K562 (cell line): ENCODE measurements around the gene COL15A1. TPM values are rescaled to one million over a fixed set of nuclear protein-coding genes. Genes with fewer than 3 reads are reported as not detected.

Experiments used
- ATAC-seq: fragments of 200-7000 bp; cut with Tn5 transposase; 3 replicates; pipeline ENCODE4 v1.9.1; 2020; ENCODE audit warnings: moderate library complexity
- BruUV-seq: library from RNA; stranded (reverse); fragments of 400-500 nt; replicated peaks from 2 replicates; lab custom pipeline; 2021; lab: Mats Ljungman, UMichigan
- CTCF ChIA-PET: fragments of 300-600 bp; formaldehyde crosslinking; extraction: SDS; loops from one replicate; lab custom pipeline; 2021; ENCODE audit warnings: low intra/inter-chr PET ratio; lab: Yijun Ruan, JAX
- POLR2A ChIA-PET: fragments of 300-600, 350-650 bp; sonication (Branson Sonifier 250); formaldehyde crosslinking; extraction: SDS; loops from one replicate; lab custom pipeline; 2021; ENCODE audit warnings: antibody characterized with exemption, inconsistent platforms; lab: Yijun Ruan, JAX
- DNase-seq, 4 experiments: peaks; one replicate each; pipeline versions ENCODE4 v3.0.0 to v3.0.0-alpha.2; 2011 to 2018; ENCODE audit warnings: low spot score in 3 of 4, mixed read lengths in 3 of 4; ENCODE audit errors: extremely low read depth in 1 of 4
- FAIRE-seq: peaks from 2 replicates; lab custom pipeline; 2011; peaks lifted over from hg19 to GRCh38; lab: Jason Lieb, UNC
- H2AFZ ChIP-seq: 2 replicates; pipeline ENCODE4 v1.6.0; 2011; ENCODE audit warnings: low read depth, low read length, control low read depth, inconsistent platforms
- H3K27ac ChIP-seq: fragments of 200-600 bp; 3 replicates; pipeline ENCODE4 v1.8.0; 2011; ENCODE audit warnings: low read depth, mild to moderate bottlenecking, control low read depth, inconsistent platforms, low read length, moderate library complexity, mixed read lengths; ENCODE audit errors: extremely low read depth
- H3K27me3 ChIP-seq, 2 experiments: fragments of 300-600 bp in 1 of 2; 2 replicates in 1 of 2; 3 replicates in 1 of 2; pipeline versions ENCODE4 v1.6.0 to v1.8.0; 2011; ENCODE audit warnings: inconsistent platforms in 2 of 2, low read length in 2 of 2, mild to moderate bottlenecking in 1 of 2, mixed read lengths in 1 of 2, moderate library complexity in 1 of 2; ENCODE audit not compliant: control insufficient read depth in 2 of 2, insufficient read depth in 2 of 2
- H3K36me3 ChIP-seq: fragments of 300-600 bp; 3 replicates; pipeline ENCODE4 v1.8.0; 2011; ENCODE audit warnings: mild to moderate bottlenecking, low read length, inconsistent platforms; ENCODE audit not compliant: control insufficient read depth, insufficient read depth
- H3K4me1 ChIP-seq, 2 experiments: fragments of 200-600 bp in 1 of 2; replicated peaks in 1 of 2; 2 replicates in 1 of 2; 3 replicates in 1 of 2; pipeline versions ENCODE4 v1.5.1 to v1.8.0; 2011; ENCODE audit warnings: inconsistent platforms in 2 of 2, low read length in 2 of 2, mild to moderate bottlenecking in 1 of 2, mixed read lengths in 1 of 2, moderate library complexity in 1 of 2; ENCODE audit not compliant: control insufficient read depth in 2 of 2, insufficient read depth in 2 of 2
- H3K4me2 ChIP-seq: 2 replicates; pipeline ENCODE4 v1.6.1; 2011; ENCODE audit warnings: low read length, control low read depth, inconsistent platforms, mixed read lengths; ENCODE audit not compliant: insufficient read depth
- H3K4me3 ChIP-seq: fragments of 200-600 bp; sonication (generic), shearing (Covaris generic); 2 replicates; pipeline ENCODE4 v1.5.1; 2016; ENCODE audit warnings: control low read depth, inconsistent platforms
- H3K79me2 ChIP-seq: fragments of 200-600 bp; 3 replicates; pipeline ENCODE4 v1.8.0; 2011; ENCODE audit warnings: low read length, inconsistent platforms; ENCODE audit not compliant: control insufficient read depth, insufficient read depth
- H3K9ac ChIP-seq, 2 experiments: 2 replicates each; pipeline versions ENCODE4 v1.6.0 to v1.6.1; 2011; ENCODE audit warnings: low read depth in 2 of 2, low read length in 2 of 2, control low read depth in 1 of 2, inconsistent platforms in 1 of 2, mild to moderate bottlenecking in 1 of 2, mixed read lengths in 1 of 2; ENCODE audit not compliant: insufficient read depth in 1 of 2
- H3K9me1 ChIP-seq: one replicate; pipeline ENCODE4 v1.6.0; 2011; ENCODE audit warnings: inconsistent platforms, mild to moderate bottlenecking, low read length, moderate library complexity; ENCODE audit not compliant: control insufficient read depth, insufficient read depth
- H3K9me3 ChIP-seq: replicated peaks from 2 replicates; pipeline ENCODE4 v1.5.1; 2011; ENCODE audit warnings: low read depth, low read length, inconsistent platforms; ENCODE audit not compliant: control insufficient read depth, insufficient read depth
- H4K20me1 ChIP-seq: replicated peaks from 2 replicates; pipeline ENCODE4 v1.6.1; 2011; ENCODE audit warnings: low read length, inconsistent platforms, mixed read lengths; ENCODE audit not compliant: control insufficient read depth, insufficient read depth
- CREB5 ChIP-seq: fragments of 250-450 bp; sonication (Bioruptor Pico); IDR thresholded peaks from 2 replicates; pipeline ENCODE4 v1.5.0; 2020; ENCODE audit warnings: mild to moderate bottlenecking
- KLF13 ChIP-seq: fragments of 450-650 bp; IDR thresholded peaks from 2 replicates; pipeline ENCODE4 v1.6.1; 2016; ENCODE audit warnings: missing genetic modification characterization, low read depth, mild to moderate bottlenecking, missing compliant biosample characterization, moderate library complexity, borderline replicate concordance
- RBM17 ChIP-seq: fragments of 200-400 bp; formaldehyde crosslinking; IDR thresholded peaks from 2 replicates; pipeline ENCODE4 v1.6.1; 2017; ENCODE audit warnings: low read depth, mild to moderate bottlenecking, low read length, borderline replicate concordance
- SIN3B ChIP-seq: fragments of 450-650 bp; IDR thresholded peaks from 2 replicates; pipeline ENCODE4 v1.6.1; 2017; ENCODE audit warnings: low read depth, mild to moderate bottlenecking, moderate library complexity
- THAP12 ChIP-seq: fragments of 250-450 bp; sonication (Bioruptor Pico); IDR thresholded peaks from 2 replicates; pipeline ENCODE4 v1.9.0; 2021; ENCODE audit warnings: mild to moderate bottlenecking, inconsistent platforms
- TSHZ1 ChIP-seq: fragments of 250-450 bp; sonication (Bioruptor Pico); IDR thresholded peaks from 2 replicates; pipeline ENCODE4 v1.4.0; 2020; ENCODE audit warnings: mild to moderate bottlenecking, moderate library complexity
- ZFX ChIP-seq: sonication (generic); formaldehyde crosslinking; IDR thresholded peaks from 2 replicates; pipeline ENCODE4 v1.8.0; 2022; ENCODE audit warnings: mild to moderate bottlenecking, missing genetic modification reagents, moderate library complexity
- ZNF384 ChIP-seq: IDR thresholded peaks from 2 replicates; pipeline ENCODE4 v1.6.1; 2012; ENCODE audit warnings: low read depth, low read length, improper control_type of control experiment
- ZNF445 ChIP-seq: fragments of 250-450 bp; sonication (Bioruptor Pico); IDR thresholded peaks from 2 replicates; pipeline ENCODE4 v1.4.0; 2020; ENCODE audit warnings: low read depth, mild to moderate bottlenecking, moderate library complexity
- ZNF77 ChIP-seq: fragments of 250-450 bp; sonication (Bioruptor Pico); IDR thresholded peaks from 2 replicates; pipeline ENCODE4 v1.5.0; 2020
- WGBS: fragments of 100-300 bp; shearing (Covaris generic); methylation state at CpG from one replicate; pipeline ENCODE4 v1.1.6; 2016; ENCODE audit warnings: low coverage, mixed read lengths; ENCODE audit not compliant: insufficient coverage; ENCODE audit errors: missing lambda C conversion rate; 5-methylcytosine and 5-hydroxymethylcytosine counted together
- in situ Hi-C: fragments of 300-500 bp; cut with MboI; formaldehyde crosslinking; loops from 4 replicates; pipeline ENCODE4 v1.15.0; 2018; ENCODE audit warnings: inconsistent platforms, mixed read lengths
- intact Hi-C: fragments of 100-400 bp; cut with micrococcal nuclease; formaldehyde crosslinking; loops from 2 replicates; pipeline ENCODE4 v1.14.2; 2022
- polyA plus RNA-seq, 8 experiments: library from polyadenylated mRNA; depleted of rRNA in 4 of 8; stranded (reverse) in 5 of 8; unstranded in 3 of 8; fragments of >200 nt; fragmentation: Nextera tagmentation in 2 of 8; fragmentation: Illumina TruSeq in 1 of 8; extraction: Ambion mirVana in 2 of 8; extraction: Trizol in 1 of 8; gene quantifications; 2 replicates each; pipeline versions ENCODE4 v1.2.1 to v1.2.3, GENCODE V29; 2011 to 2014; ENCODE audit warnings: inconsistent platforms in 1 of 8, missing spikeins in 1 of 8
- total RNA-seq, 7 experiments: library from RNA; depleted of rRNA in 6 of 7; stranded (reverse); fragments of >200 nt in 6 of 7; fragmentation: Illumina TruSeq in 2 of 7; extraction: Trizol in 2 of 7; gene quantifications; 2 replicates each; pipeline versions ENCODE4 v1.2.1 to v1.2.3, GENCODE V29; 2011 to 2021; ENCODE audit warnings: low replicate concordance in 1 of 7

The COL15A1 gene
- total and polyA plus RNA-seq, 9 of the 15 experiments (the other 6 are each of a cell fraction or from before 2014, with no cell fraction given), result 0.46 to 5.1 (median 2.6) TPM

GRCh38 chr9:99031994-99032393 lies 88.3 kb downstream of the COL15A1 start (continued):
- no peak for TF ChIP-seq TSHZ1 (CRISPR knock-in tag)
- no peak for TF ChIP-seq ZNF445
- no peak for TF ChIP-seq ZNF77 (CRISPR knock-in tag)
- no peak for TF ChIP-seq KLF13 (tag)

GRCh38 chr9:99034149-99034548 lies 90.4 kb downstream of the COL15A1 start:
- ChIA-PET CTCF (no interaction called here), POLR2A (interaction anchor here (0.6 to 2.5 kb wide), 3 partner anchors 8 to 10 kb away, joined by 3 to 9 read pairs (median 5); no protein-coding TSS in a partner anchor)
- H3K4me1 ChIP-seq, result peaks cover 7 to 20% of the 10 kb centered on the region in 2 experiments; a peak in 3 of 5 replicates
- no TSS peak for BruUV-seq
- FAIRE-seq (no peak), ATAC-seq (no peak), DNase-seq (no peak)
- H3K27me3 ChIP-seq, result no peaks in the 10 kb centered on the region
- H4K20me1 ChIP-seq, result no peaks in the 10 kb centered on the region
- no peak overlapping the region for H2AFZ ChIP-seq
- H3K9ac ChIP-seq, result no peak overlapping the region
- TF ChIP-seq SIN3B (no peak), ZFX (no peak), ZNF384 (no peak), THAP12 (CRISPR knock-in tag) (no peak), CREB5 (CRISPR knock-in tag) (no peak), RBM17 (no peak)
- no peak overlapping the region for H3K27ac ChIP-seq
- no peaks in the 10 kb centered on the region for H3K36me3 ChIP-seq
- H3K4me2 ChIP-seq, result no peak overlapping the region
- H3K79me2 ChIP-seq, result no peaks in the 10 kb centered on the region
- in situ Hi-C loops (no loop called here), intact Hi-C loops (no loop called here)
- H3K9me1 ChIP-seq, result no peaks in the 10 kb centered on the region
- WGBS, result 51% methylated on average over 3 of the region's 3 CpGs
- H3K9me3 ChIP-seq, result no peaks in the 10 kb centered on the region
- H3K4me3 ChIP-seq, result no peak overlapping the region
